Neural progenitor cell (in vitro differentiated cells): ENCODE measurements around the gene DHRS2. TPM values are rescaled to one million over a fixed set of nuclear protein-coding genes. Genes with fewer than 3 reads are reported as not detected.

ENCODE experiments used
- DNase-seq: peaks from one replicate; pipeline ENCODE4 v3.0.0-alpha.2; 2016; ENCODE audit warnings: low spot score
- H2AFZ ChIP-seq: fragments of 200-600 bp; sonication (generic); replicated peaks from 2 replicates; pipeline ENCODE4 v1.6.1; 2016; ENCODE audit warnings: antibody characterized with exemption
- H3F3A ChIP-seq: fragments of 200-600 bp; sonication (generic); 2 replicates; pipeline ENCODE4 v1.6.1; 2016; ENCODE audit warnings: antibody characterized with exemption, low read depth
- H3K27ac ChIP-seq: fragments of 200-600 bp; sonication (generic); 2 replicates; pipeline ENCODE4 v1.5.1; 2016; ENCODE audit warnings: mild to moderate bottlenecking
- H3K27me3 ChIP-seq: fragments of 200-600 bp; sonication (generic); 2 replicates; pipeline ENCODE4 v1.6.1; 2016; ENCODE audit warnings: mild to moderate bottlenecking, moderate library complexity
- H3K36me3 ChIP-seq: fragments of 200-600 bp; sonication (generic); 2 replicates; pipeline ENCODE4 v1.5.1; 2016
- H3K4me1 ChIP-seq: fragments of 200-600 bp; sonication (generic); 2 replicates; pipeline ENCODE4 v1.6.1; 2016; ENCODE audit warnings: mixed run types
- H3K4me2 ChIP-seq: fragments of 200-600 bp; sonication (generic); 2 replicates; pipeline ENCODE4 v1.6.1; 2016
- H3K4me3 ChIP-seq: fragments of 200-600 bp; sonication (generic); 2 replicates; pipeline ENCODE4 v1.5.1; 2016
- H3K79me2 ChIP-seq: fragments of 200-600 bp; sonication (generic); 2 replicates; pipeline ENCODE4 v1.6.1; 2016; ENCODE audit warnings: low read depth
- H3K9ac ChIP-seq: fragments of 200-600 bp; sonication (generic); 2 replicates; pipeline ENCODE4 v1.6.1; 2016
- H3K9me3 ChIP-seq: fragments of 200-600 bp; sonication (generic); 2 replicates; pipeline ENCODE4 v1.5.1; 2016; ENCODE audit warnings: low read depth
- H4K20me1 ChIP-seq: fragments of 200-600 bp; sonication (generic); 2 replicates; pipeline ENCODE4 v1.6.1; 2016; ENCODE audit warnings: low read depth
- H3K27ac Mint-ChIP-seq: 3 replicates; pipeline ENCODE4 v1.8.0; 2021; ENCODE audit warnings: mixed read lengths
- H3K27me3 Mint-ChIP-seq: 2 replicates; pipeline ENCODE4 v1.8.0; 2022; ENCODE audit warnings: low read depth, mild to moderate bottlenecking, inconsistent platforms, moderate library complexity, mixed read lengths; ENCODE audit not compliant: insufficient read depth
- H3K36me3 Mint-ChIP-seq: 3 replicates; pipeline ENCODE4 v1.8.0; 2021; ENCODE audit warnings: mixed read lengths
- H3K4me1 Mint-ChIP-seq: 3 replicates; pipeline ENCODE4 v1.8.0; 2021; ENCODE audit warnings: mixed read lengths
- H3K4me3 Mint-ChIP-seq: 3 replicates; pipeline ENCODE4 v1.8.0; 2021; ENCODE audit warnings: mild to moderate bottlenecking, moderate library complexity, mixed read lengths
- H3K9me3 Mint-ChIP-seq: 3 replicates; pipeline ENCODE4 v1.8.0; 2020; ENCODE audit warnings: mixed read lengths
- EZH2 ChIP-seq: fragments of 200-600 bp; sonication (generic); IDR thresholded peaks from 2 replicates; pipeline ENCODE4 v1.6.1; 2017; ENCODE audit warnings: antibody characterized with exemption, mild to moderate bottlenecking, moderate library complexity
- EZH2phosphoT487 ChIP-seq: fragments of 200-600 bp; sonication (generic); IDR thresholded peaks from 2 replicates; pipeline ENCODE4 v1.6.1; 2017; ENCODE audit warnings: antibody characterized with exemption
- total RNA-seq: library from RNA; depleted of rRNA; stranded (reverse); fragments of >200 nt; gene quantifications from 2 replicates; pipeline ENCODE4 v1.2.3, GENCODE V29; 2015; ENCODE audit warnings: low replicate concordance
- TF ChIP-seq, protein P1 (sequence below): fragments of 200-600 bp; sonication (generic); IDR thresholded peaks from 2 replicates; pipeline ENCODE4 v1.5.1; 2017; ENCODE audit warnings: antibody characterized with exemption, mild to moderate bottlenecking

DHRS2 gene
- total RNA-seq, 1 donor from 2014 or later, result 2.8 TPM

GRCh38 chr14:23645504-23645811 lies 9.3 kb downstream of the DHRS2 start:
- no peak overlapping the region for H3K27ac Mint-ChIP-seq
- H3K9ac ChIP-seq, result no peak overlapping the region

GRCh38 chr14:23645812-23646647 lies 9.9 kb downstream of the DHRS2 start:
- H3K9me3 Mint-ChIP-seq, result peaks cover 2% of the 10 kb centered on the region
- H3K4me1 Mint-ChIP-seq, result no peaks in the 10 kb centered on the region
- H3K4me1 ChIP-seq, result no peaks in the 10 kb centered on the region
- no peak overlapping the region for H3K4me3 ChIP-seq
- no peaks in the 10 kb centered on the region for H3F3A ChIP-seq
- no peak overlapping the region for H3K4me2 ChIP-seq
- no peak overlapping the region for H3K27ac Mint-ChIP-seq
- no peak for DNase-seq
- H3K9me3 ChIP-seq, result no peaks in the 10 kb centered on the region
- TF ChIP-seq, protein P1, sequence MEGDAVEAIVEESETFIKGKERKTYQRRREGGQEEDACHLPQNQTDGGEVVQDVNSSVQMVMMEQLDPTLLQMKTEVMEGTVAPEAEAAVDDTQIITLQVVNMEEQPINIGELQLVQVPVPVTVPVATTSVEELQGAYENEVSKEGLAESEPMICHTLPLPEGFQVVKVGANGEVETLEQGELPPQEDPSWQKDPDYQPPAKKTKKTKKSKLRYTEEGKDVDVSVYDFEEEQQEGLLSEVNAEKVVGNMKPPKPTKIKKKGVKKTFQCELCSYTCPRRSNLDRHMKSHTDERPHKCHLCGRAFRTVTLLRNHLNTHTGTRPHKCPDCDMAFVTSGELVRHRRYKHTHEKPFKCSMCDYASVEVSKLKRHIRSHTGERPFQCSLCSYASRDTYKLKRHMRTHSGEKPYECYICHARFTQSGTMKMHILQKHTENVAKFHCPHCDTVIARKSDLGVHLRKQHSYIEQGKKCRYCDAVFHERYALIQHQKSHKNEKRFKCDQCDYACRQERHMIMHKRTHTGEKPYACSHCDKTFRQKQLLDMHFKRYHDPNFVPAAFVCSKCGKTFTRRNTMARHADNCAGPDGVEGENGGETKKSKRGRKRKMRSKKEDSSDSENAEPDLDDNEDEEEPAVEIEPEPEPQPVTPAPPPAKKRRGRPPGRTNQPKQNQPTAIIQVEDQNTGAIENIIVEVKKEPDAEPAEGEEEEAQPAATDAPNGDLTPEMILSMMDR, result no peak
- TF ChIP-seq EZH2phosphoT487, result no peak
- TF ChIP-seq EZH2, result no peak
- H3K79me2 ChIP-seq, result no peaks in the 10 kb centered on the region
- no peak overlapping the region for H2AFZ ChIP-seq
- H3K27me3 ChIP-seq, result no peaks in the 10 kb centered on the region
- no peaks in the 10 kb centered on the region for H3K36me3 ChIP-seq
- H3K9ac ChIP-seq, result no peak overlapping the region
- H4K20me1 ChIP-seq, result no peaks in the 10 kb centered on the region
- H3K27me3 Mint-ChIP-seq, result peaks cover 2% of the 10 kb centered on the region
- no peak overlapping the region for H3K4me3 Mint-ChIP-seq
- H3K36me3 Mint-ChIP-seq, result no peaks in the 10 kb centered on the region
- no peak overlapping the region for H3K27ac ChIP-seq

More at GRCh38 chr14:23645504-23645811, 9.3 kb downstream of the DHRS2 start:
- DNase-seq, result no peak
- Mint-ChIP-seq H3K4me1 (no peaks in the 10 kb centered on the region), H3K9me3 (peaks cover 2% of the 10 kb centered on the region), H3K4me3 (no peak overlapping the region), H3K36me3 (no peaks in the 10 kb centered on the region), H3K27me3 (no peaks in the 10 kb centered on the region)
- no peaks in the 10 kb centered on the region for H3K4me1 ChIP-seq
- no peaks in the 10 kb centered on the region for H4K20me1 ChIP-seq
- H3K27ac ChIP-seq, result no peak overlapping the region
- H3F3A ChIP-seq, result no peaks in the 10 kb centered on the region
- no peaks in the 10 kb centered on the region for H3K36me3 ChIP-seq
- H3K4me3 ChIP-seq, result no peak overlapping the region
- no peaks in the 10 kb centered on the region for H3K27me3 ChIP-seq
- H3K9me3 ChIP-seq, result no peaks in the 10 kb centered on the region
- TF ChIP-seq, protein P1, result no peak
- no peak for TF ChIP-seq EZH2
- no peak for TF ChIP-seq EZH2phosphoT487
- H3K4me2 ChIP-seq, result no peak overlapping the region
- H2AFZ ChIP-seq, result no peak overlapping the region
- H3K79me2 ChIP-seq, result no peaks in the 10 kb centered on the region

- no peak overlapping the region for H3K4me2 ChIP-seq
- H3K36me3 ChIP-seq, result no peaks in the 10 kb centered on the region
- no peak overlapping the region for H3K9ac ChIP-seq
- H3K4me3 ChIP-seq, result no peak overlapping the region
- H4K20me1 ChIP-seq, result no peaks in the 10 kb centered on the region
- H3K4me1 Mint-ChIP-seq, result no peaks in the 10 kb centered on the region
- no peak overlapping the region for H2AFZ ChIP-seq
- no peaks in the 10 kb centered on the region for H3K27me3 ChIP-seq
- no peak overlapping the region for H3K27ac Mint-ChIP-seq
- no peak overlapping the region for H3K27ac ChIP-seq
- peaks cover 2% of the 10 kb centered on the region for H3K27me3 Mint-ChIP-seq
- H3F3A ChIP-seq, result no peaks in the 10 kb centered on the region
- H3K9me3 ChIP-seq, result no peaks in the 10 kb centered on the region
- peaks cover 2% of the 10 kb centered on the region for H3K9me3 Mint-ChIP-seq
- DNase-seq, result no peak
- no peak overlapping the region for H3K4me3 Mint-ChIP-seq
- no peaks in the 10 kb centered on the region for H3K79me2 ChIP-seq
- no peaks in the 10 kb centered on the region for H3K36me3 Mint-ChIP-seq
- no peaks in the 10 kb centered on the region for H3K4me1 ChIP-seq
- TF ChIP-seq EZH2 (no peak), EZH2phosphoT487 (no peak)
- TF ChIP-seq, protein P1, result no peak
Measured at GRCh38 chr14:23646648-23647549, 10.7 kb downstream of the DHRS2 start.
